SK-N-SH treated with all-trans-retinoic acid at 6 μM for 48 hours (cell line): ENCODE results near the gene DDX20.

Experiments
- ATAC-seq: fragments of 200-7000 bp; cut with Tn5 transposase; 3 replicates; pipeline ENCODE4 v1.9.1; 2020; ENCODE audit warnings: mild to moderate bottlenecking, moderate library complexity
- CREB5 ChIP-seq: fragments of 250-450 bp; sonication (Bioruptor Pico); IDR thresholded peaks from 2 replicates; pipeline ENCODE4 v1.5.1; 2020; ENCODE audit warnings: low read depth, mild to moderate bottlenecking, moderate library complexity
- CSDC2 ChIP-seq: fragments of 250-450 bp; sonication (Bioruptor Pico); IDR thresholded peaks from 2 replicates; pipeline ENCODE4 v1.5.0; 2020; ENCODE audit warnings: mild to moderate bottlenecking, moderate library complexity
- CSRNP3 ChIP-seq: fragments of 250-450 bp; sonication (Bioruptor Pico); IDR thresholded peaks from 2 replicates; pipeline ENCODE4 v1.5.1; 2021; ENCODE audit warnings: mild to moderate bottlenecking, moderate library complexity
- ESRRG ChIP-seq: fragments of 250-450 bp; sonication (Bioruptor Pico); IDR thresholded peaks from 2 replicates; pipeline ENCODE4 v1.6.1; 2021; ENCODE audit warnings: mild to moderate bottlenecking
- GLIS3 ChIP-seq: fragments of 250-450 bp; sonication (Bioruptor Pico); IDR thresholded peaks from 2 replicates; pipeline ENCODE4 v1.5.0; 2020; ENCODE audit warnings: mild to moderate bottlenecking, moderate library complexity
- ISL1 ChIP-seq: fragments of 250-450 bp; sonication (Bioruptor Pico); IDR thresholded peaks from 2 replicates; pipeline ENCODE4 v2.1.2; 2022; ENCODE audit warnings: mild to moderate bottlenecking, moderate library complexity
- POU6F1 ChIP-seq: fragments of 250-450 bp; sonication (Bioruptor Pico); IDR thresholded peaks from 2 replicates; pipeline ENCODE4 v1.8.0; 2021; ENCODE audit warnings: low read depth, mild to moderate bottlenecking, moderate library complexity, borderline replicate concordance
- PPARA ChIP-seq: fragments of 250-450 bp; sonication (Bioruptor Pico); IDR thresholded peaks from 2 replicates; pipeline ENCODE4 v1.5.0; 2020; ENCODE audit warnings: mild to moderate bottlenecking, borderline replicate concordance
- RARB ChIP-seq: fragments of 250-450 bp; sonication (Bioruptor Pico); IDR thresholded peaks from 2 replicates; pipeline ENCODE4 v1.8.0; 2021; ENCODE audit warnings: mild to moderate bottlenecking, moderate library complexity
- SNAI2 ChIP-seq: fragments of 250-450 bp; sonication (Bioruptor Pico); IDR thresholded peaks from 2 replicates; pipeline ENCODE4 v1.5.0; 2020; ENCODE audit warnings: mild to moderate bottlenecking, moderate library complexity
- TCF4 ChIP-seq: fragments of 250-450 bp; sonication (Bioruptor Pico); IDR thresholded peaks from 2 replicates; pipeline ENCODE4 v1.8.0; 2021; ENCODE audit warnings: mild to moderate bottlenecking, moderate library complexity, borderline replicate concordance
- TOX ChIP-seq: fragments of 250-450 bp; sonication (Bioruptor Pico); IDR thresholded peaks from 2 replicates; pipeline ENCODE4 v1.8.0; 2021; ENCODE audit warnings: mild to moderate bottlenecking, moderate library complexity, borderline replicate concordance
- TSHZ2 ChIP-seq: fragments of 250-450 bp; sonication (Bioruptor Pico); IDR thresholded peaks from 2 replicates; pipeline ENCODE4 v1.5.0; 2020; ENCODE audit warnings: mild to moderate bottlenecking, moderate library complexity
- ZC3H10 ChIP-seq: fragments of 250-450 bp; sonication (Bioruptor Pico); IDR thresholded peaks from 2 replicates; pipeline ENCODE4 v1.5.1; 2021; ENCODE audit warnings: mild to moderate bottlenecking, moderate library complexity
- ZFP3 ChIP-seq: fragments of 250-450 bp; sonication (Bioruptor Pico); IDR thresholded peaks from 2 replicates; pipeline ENCODE4 v1.5.0; 2020; ENCODE audit warnings: mild to moderate bottlenecking, moderate library complexity
- ZNF565 ChIP-seq: fragments of 450-650 bp; formaldehyde crosslinking; conservative IDR thresholded peaks from 2 replicates; pipeline ENCODE4 v1.5.0; 2020; ENCODE audit warnings: low read depth, mild to moderate bottlenecking, moderate library complexity
- ZNF8 ChIP-seq: fragments of 450-650 bp; formaldehyde crosslinking; IDR thresholded peaks from 2 replicates; pipeline ENCODE4 v1.5.0; 2020; ENCODE audit warnings: mild to moderate bottlenecking, moderate library complexity
- TF ChIP-seq, protein P1 (sequence below): fragments of 250-450 bp; sonication (Bioruptor Pico); IDR thresholded peaks from 2 replicates; pipeline ENCODE4 v1.8.0; 2020; ENCODE audit warnings: mild to moderate bottlenecking, moderate library complexity, borderline replicate concordance

DDX20 gene

GRCh38 chr1:111750856-111751255 lies 4.8 kb upstream of the DDX20 start (continued):
- TF ChIP-seq POU6F1 (CRISPR knock-in tag) (no peak), GLIS3 (CRISPR knock-in tag) (no peak), CSDC2 (no peak)

GRCh38 chr1:111751906-111752575 lies 3.7 kb upstream of the DDX20 start:
- ATAC-seq = no peak
- TF ChIP-seq CSRNP3 (CRISPR knock-in tag) (no peak), RARB (no peak), ISL1 (no peak), TCF4 (CRISPR knock-in tag) (no peak)

DNA sequence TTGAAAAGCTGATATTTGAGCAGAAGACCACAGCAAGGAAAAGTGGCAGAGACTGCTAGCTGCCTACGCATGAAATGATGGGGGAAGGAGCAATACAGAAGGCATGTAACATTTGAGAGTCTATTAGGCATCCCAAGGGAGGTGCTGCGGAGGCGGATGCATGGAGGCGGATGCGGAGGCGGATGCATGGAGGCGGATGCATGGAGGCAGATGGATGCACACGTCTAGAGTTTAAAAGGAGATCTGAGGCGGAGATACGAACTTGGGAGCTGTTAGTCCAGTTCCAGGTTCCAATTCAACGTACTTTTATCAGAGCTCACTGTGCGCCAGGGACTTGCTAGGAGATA lies 744 bp upstream of the DDX20 start:
- TF ChIP-seq, protein P1, sequence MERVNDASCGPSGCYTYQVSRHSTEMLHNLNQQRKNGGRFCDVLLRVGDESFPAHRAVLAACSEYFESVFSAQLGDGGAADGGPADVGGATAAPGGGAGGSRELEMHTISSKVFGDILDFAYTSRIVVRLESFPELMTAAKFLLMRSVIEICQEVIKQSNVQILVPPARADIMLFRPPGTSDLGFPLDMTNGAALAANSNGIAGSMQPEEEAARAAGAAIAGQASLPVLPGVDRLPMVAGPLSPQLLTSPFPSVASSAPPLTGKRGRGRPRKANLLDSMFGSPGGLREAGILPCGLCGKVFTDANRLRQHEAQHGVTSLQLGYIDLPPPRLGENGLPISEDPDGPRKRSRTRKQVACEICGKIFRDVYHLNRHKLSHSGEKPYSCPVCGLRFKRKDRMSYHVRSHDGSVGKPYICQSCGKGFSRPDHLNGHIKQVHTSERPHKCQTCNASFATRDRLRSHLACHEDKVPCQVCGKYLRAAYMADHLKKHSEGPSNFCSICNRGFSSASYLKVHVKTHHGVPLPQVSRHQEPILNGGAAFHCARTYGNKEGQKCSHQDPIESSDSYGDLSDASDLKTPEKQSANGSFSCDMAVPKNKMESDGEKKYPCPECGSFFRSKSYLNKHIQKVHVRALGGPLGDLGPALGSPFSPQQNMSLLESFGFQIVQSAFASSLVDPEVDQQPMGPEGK (CRISPR knock-in tag) = no peak
- TF ChIP-seq ZFP3 (no peak), GLIS3 (CRISPR knock-in tag) (no peak), PPARA (no peak), RARB (no peak), ZNF8 (no peak), TSHZ2 (CRISPR knock-in tag) (no peak), ISL1 (no peak)
- ATAC-seq = peak; percentile 64

GRCh38 chr1:111756124-111756513 lies 418 bp downstream of the DDX20 start:
- peak; percentile 45 for ATAC-seq
- TF ChIP-seq CSDC2 (no peak), RARB (no peak), ISL1 (no peak), GLIS3 (CRISPR knock-in tag) (no peak), TSHZ2 (CRISPR knock-in tag) (no peak), ZC3H10 (no peak), POU6F1 (CRISPR knock-in tag) (no peak), SNAI2 (CRISPR knock-in tag) (no peak), ZNF565 (CRISPR knock-in tag) (no peak), TOX (CRISPR knock-in tag) (no peak), CREB5 (no peak), ESRRG (CRISPR knock-in tag) (no peak)
- TF ChIP-seq, protein P1 (CRISPR knock-in tag) = no peak
- TF ChIP-seq, all 23 proteins: peak for 0
